Hematopoietic multipotent progenitor cell treated with erythropoietin and hydrocortisone succinate and interleukin-3 and kit ligand, for 17 days (in vitro differentiated cells): ENCODE measurements around the gene NEK11.

ENCODE experiments used
- DNase-seq: peaks from one replicate; pipeline ENCODE4 v3.0.0-alpha.2; 2015; ENCODE audit warnings: low spot score

Gene NEK11

GRCh38 chr3:131140891-131141290, 114.2 kb downstream of the NEK11 start:
- DNase-seq, result no peak

GRCh38 chr3:131141770-131142169, 115.1 kb downstream of the NEK11 start:
- DNase-seq, result no peak

DNA sequence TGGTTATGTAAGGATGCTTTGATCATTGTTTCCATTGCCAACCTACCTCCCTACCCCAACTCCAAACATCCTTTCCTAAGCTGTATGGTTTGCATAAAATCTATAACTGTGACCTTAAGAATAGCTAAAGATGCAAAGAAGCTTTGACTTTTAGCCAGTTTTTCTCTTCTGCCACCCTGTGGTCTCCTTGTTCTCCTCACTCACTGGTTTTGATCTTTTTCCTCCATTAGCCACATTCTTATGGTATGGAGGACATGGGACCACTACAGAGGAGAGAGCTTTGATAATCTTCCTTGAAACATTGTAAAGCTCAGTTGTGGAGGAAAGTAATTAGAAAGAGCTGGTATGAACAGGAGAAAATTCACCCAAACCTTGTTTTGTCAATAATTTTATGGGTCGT, 115.9 kb downstream of the NEK11 start:
- no peak for DNase-seq

DNA sequence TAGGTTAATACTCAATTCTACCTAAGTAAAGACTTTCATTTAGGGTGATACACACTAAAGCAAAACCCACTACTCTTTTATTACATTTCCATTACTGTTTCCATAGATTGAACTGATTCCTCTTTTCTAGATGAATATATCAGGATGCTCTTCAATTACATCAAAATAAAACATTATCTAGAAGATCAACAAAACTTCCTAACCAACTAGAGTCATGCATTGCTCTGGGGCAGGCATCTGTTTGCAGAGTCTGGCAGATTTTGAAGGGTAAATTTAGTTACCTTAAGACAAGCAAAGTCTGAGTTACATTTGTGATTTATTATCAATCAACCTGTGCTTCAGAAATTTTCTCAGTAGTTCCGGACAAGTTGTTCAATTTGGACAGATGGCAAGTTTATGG, 117.1 kb downstream of the NEK11 start:
- no peak for DNase-seq

- DNase-seq, result no peak
Observed at GRCh38 chr3:131147534-131147933, 120.9 kb downstream of the NEK11 start.

GRCh38 chr3:131158434-131158833, 131.8 kb downstream of the NEK11 start:
- DNase-seq, result no peak

GRCh38 chr3:131162516-131162915, 135.8 kb downstream of the NEK11 start:
- DNase-seq, result no peak

- no peak for DNase-seq
Observed at GRCh38 chr3:131167867-131168266, 141.2 kb downstream of the NEK11 start.

DNA sequence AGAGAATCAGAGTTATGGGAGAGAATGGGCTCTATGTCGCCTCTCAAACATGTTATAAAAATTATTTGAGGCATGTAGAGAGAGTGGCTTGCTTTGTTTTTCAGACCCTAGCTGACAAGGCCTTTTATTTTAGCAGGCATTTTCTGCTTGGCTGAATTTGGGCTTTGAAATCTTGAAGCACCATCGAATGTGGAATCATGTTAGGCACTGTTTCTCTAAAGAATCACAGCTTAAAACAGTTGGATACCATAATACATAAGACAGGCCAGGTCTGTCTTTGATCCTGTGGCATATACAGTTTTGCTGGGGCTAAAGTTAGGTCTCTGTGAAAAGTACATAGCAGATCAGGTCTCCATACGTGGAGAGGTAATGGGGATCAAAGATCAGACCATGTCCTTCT, 142.7 kb downstream of the NEK11 start:
- DNase-seq, result no peak

DNA sequence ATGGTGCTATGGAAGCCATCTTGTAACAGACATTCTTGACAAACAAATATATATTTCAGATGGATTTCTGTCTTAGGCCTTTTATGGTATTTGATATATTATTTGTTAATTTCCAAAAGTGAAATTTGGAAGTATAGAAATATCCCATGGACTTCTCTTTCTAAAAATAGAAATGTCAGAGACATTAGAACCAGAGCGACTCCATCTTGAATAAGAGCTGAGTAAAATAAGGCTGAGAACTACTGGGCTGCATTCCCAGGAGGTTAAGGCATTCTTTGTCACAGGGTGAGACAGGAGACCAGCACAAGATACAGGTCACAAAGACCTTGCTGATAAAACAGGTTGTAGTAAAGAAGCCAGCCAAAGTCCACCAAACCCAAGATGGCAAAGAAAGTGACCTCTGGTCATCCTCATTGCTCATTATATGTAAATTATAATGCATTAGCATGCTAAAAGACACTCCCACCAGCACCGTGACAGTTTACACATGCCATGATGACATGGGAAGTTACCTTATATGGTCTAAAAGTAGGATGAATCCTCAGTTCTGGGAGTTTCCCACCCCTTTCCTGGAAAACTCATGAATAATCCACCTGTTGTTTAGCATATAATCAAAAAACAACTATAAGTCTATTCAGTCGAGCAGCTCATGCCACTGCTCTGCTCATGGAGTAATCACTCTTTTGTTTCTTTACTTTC, 146.0 kb downstream of the NEK11 start:
- DNase-seq, result no peak

DNA sequence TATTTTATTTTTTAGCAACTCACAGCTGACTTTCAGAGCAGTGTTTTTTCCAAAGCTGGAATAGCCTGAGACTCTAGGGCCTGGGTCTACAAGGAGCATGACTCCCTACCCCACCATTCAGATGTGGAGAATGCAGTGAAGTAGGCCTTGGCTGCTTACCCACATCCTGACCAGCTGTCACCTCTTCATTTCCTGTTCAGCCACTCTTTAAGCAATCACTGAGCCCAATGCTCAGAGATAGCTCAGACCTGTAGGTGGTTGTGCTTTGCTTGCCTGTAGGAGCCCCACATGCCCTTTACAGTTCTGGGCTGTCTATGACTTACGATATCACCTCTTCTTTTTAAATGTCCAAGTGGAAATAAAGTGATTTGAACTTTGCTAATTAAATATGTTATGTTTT, 148.1 kb downstream of the NEK11 start:
- DNase-seq, result no peak

- DNase-seq, result no peak
Observed at GRCh38 chr3:131178710-131179375, 152.2 kb downstream of the NEK11 start.

- no peak for DNase-seq
Observed at GRCh38 chr3:131192701-131193100, 166.0 kb downstream of the NEK11 start.

- no peak for DNase-seq
Observed at GRCh38 chr3:131193641-131194238, 167.1 kb downstream of the NEK11 start.

- DNase-seq, result no peak
Observed at GRCh38 chr3:131194816-131195215, 168.1 kb downstream of the NEK11 start.

- no peak for DNase-seq
Observed at GRCh38 chr3:131200636-131201199, 174.0 kb downstream of the NEK11 start.

DNA sequence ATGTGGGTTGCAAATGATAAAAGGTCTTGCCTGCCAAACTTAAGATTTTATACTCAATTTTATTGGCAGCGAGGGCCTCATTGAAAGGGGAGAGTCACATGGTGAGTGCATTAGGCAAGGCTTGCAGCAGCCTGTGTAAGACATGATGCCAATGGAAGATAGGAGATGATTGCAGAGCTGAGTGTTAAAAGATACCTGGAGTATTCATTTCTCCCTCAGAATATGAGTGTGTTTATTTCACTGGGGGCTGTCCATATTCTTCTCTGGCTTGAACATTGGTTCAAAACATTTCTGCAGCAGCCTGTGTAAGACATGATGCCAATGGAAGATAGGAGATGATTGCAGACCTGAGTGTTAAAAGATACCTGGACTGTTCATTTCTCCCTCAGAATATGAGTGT, 189.7 kb downstream of the NEK11 start:
- DNase-seq, result no peak

DNA sequence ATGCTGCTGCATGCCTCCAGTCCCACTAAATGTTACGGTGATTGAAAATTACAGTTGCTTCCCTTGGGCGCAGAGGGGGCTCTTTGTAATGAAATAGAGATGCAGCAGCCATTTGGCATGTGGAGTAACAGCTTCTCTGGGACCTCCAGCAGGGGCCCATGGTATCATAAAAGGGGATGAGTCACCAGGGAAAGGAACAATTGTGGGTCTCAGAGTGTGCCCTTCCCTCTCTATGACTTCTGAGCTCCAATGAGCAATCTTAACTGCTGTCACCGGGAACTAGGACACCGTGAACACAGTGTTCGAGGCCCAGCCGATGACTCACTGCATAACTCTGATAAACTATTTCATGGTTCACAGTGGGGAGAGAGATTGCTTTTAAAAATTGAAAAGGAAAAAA, 190.1 kb downstream of the NEK11 start:
- no peak for DNase-seq

DNA sequence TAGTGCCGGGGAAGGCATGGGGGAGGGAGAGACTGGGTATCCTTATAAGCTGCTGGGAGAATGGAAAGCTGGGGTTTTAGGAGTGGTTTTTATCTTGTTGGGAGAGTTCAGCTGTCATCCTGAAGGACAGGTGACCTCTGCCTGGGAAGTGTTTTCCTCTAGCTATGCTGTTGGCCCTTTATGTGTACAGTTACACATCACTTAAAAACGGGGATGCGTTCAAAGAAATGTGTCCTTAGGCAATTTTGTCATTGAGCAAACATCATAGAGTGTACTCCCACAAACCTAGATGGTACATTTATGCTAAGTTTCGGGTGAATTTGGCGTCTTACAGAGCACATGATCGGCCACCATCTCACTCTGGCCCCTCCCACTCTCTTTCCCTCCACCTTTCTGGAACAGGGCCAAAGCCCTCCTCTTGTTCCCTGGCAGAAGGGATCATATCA, 190.6 kb downstream of the NEK11 start:
- no peak for DNase-seq

DNA sequence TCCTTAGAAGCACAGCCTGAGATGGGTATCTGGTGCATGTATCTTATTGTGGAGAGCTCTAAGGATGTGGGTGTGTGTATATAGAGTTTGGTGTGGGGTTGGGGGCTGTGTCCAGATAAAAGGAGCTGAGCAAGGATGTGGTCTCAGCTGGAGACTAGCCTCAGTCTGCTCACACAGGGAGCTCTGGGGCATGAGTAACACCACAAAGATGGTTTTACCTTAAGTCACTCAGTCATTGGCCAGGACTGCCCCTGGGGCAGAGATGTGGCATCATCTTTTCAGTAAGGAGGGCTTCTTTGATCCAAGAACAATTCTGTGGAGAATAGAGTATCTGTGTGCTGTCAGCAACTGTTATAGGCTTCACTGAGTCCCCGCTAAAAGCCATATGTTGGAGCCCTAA, 191.5 kb downstream of the NEK11 start:
- no peak for DNase-seq

DNA sequence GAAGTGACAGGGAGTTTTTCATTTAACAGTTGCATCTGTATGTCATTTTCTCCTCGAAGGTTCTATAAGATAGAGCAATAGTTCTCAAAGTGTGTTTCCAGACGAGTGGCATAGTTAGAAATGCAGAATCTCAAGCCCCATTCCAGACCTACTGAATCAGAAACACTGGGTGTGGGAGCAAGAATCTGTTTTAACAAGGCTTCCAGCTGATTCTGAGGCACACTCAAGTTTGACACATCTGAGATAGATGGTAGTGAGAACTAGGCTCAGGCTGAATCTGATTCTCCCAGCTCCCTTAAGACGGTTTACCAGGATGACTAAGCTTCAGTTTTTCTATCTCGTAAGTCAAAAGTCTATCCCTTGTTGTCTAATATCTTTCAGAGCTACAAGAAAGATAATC, 195.1 kb downstream of the NEK11 start:
- no peak for DNase-seq

- no peak for DNase-seq
Observed at GRCh38 chr3:131222599-131222998, 195.9 kb downstream of the NEK11 start.
